HepG2 (cell line): ENCODE data around the gene TAS1R3. TPM values are rescaled to one million over a fixed set of nuclear protein-coding genes. Genes with fewer than 3 reads are reported as not detected.
A peak's percentile ranks its signal among the peaks of the same experiment; 100 is the strongest.

Source experiments
- ATF7-NPFF ChIP-seq: sonication (generic); formaldehyde crosslinking; IDR thresholded peaks from 2 replicates; pipeline ENCODE4 v1.8.1; 2023; ENCODE audit warnings: mild to moderate bottlenecking, low read depth, missing genetic modification reagents, moderate library complexity
- CHD2 ChIP-seq: IDR thresholded peaks from 2 replicates; pipeline ENCODE4 v1.6.1; 2011; ENCODE audit warnings: low read depth, low read length, improper control_type of control experiment
- KAT7 ChIP-seq: IDR thresholded peaks from 2 replicates; pipeline ENCODE4 v1.6.1; 2018; ENCODE audit warnings: borderline replicate concordance, missing compliant biosample characterization
- KDM2A ChIP-seq: sonication (generic); formaldehyde crosslinking; IDR thresholded peaks from 2 replicates; pipeline ENCODE4 v1.4.0; 2020; ENCODE audit warnings: low read depth, missing genetic modification reagents, borderline replicate concordance
- MBD4 ChIP-seq: IDR thresholded peaks from 2 replicates; pipeline ENCODE4 v1.6.1; 2012; ENCODE audit warnings: low read length, inconsistent platforms, borderline replicate concordance
- MYC ChIP-seq: sonication (generic); formaldehyde crosslinking; IDR thresholded peaks from 2 replicates; pipeline ENCODE4 v1.9.0; 2021; ENCODE audit warnings: missing genetic modification reagents, borderline replicate concordance
- MYNN ChIP-seq: sonication (generic); formaldehyde crosslinking; IDR thresholded peaks from 2 replicates; pipeline ENCODE4 v1.4.0; 2020; ENCODE audit warnings: mild to moderate bottlenecking, low read depth, missing genetic modification reagents
- NCOA5 ChIP-seq: sonication (generic); formaldehyde crosslinking; IDR thresholded peaks from 2 replicates; pipeline ENCODE4 v1.4.0; 2020; ENCODE audit warnings: missing genetic modification reagents
- NR2F1 ChIP-seq, 2 experiments: fragments of 450-650 bp in 1 of 2; formaldehyde crosslinking in 1 of 2; IDR thresholded peaks; 2 replicates each; pipeline versions ENCODE4 v1.5.0 to v1.6.1; 2016 to 2020; ENCODE audit warnings: mild to moderate bottlenecking in 1 of 2, missing compliant biosample characterization in 1 of 2, missing genetic modification reagents in 1 of 2, moderate library complexity in 1 of 2
- PHF20 ChIP-seq: sonication (generic); formaldehyde crosslinking; IDR thresholded peaks from 2 replicates; pipeline ENCODE4 v1.5.0; 2020; ENCODE audit warnings: mild to moderate bottlenecking, missing genetic modification reagents
- ZKSCAN1 ChIP-seq: fragments of 150-350 bp; IDR thresholded peaks from 2 replicates; pipeline ENCODE4 v1.6.1; 2014; ENCODE audit warnings: low read length
- ZNF205 ChIP-seq: IDR thresholded peaks from 2 replicates; pipeline ENCODE4 v1.6.1; 2018; ENCODE audit warnings: missing biosample characterization, missing genetic modification reagents
- ZNF207 ChIP-seq: fragments of 450-650 bp; IDR thresholded peaks from 2 replicates; pipeline ENCODE4 v1.6.1; 2016; ENCODE audit warnings: antibody characterized with exemption, borderline replicate concordance
- ZNF331 ChIP-seq: sonication (generic); formaldehyde crosslinking; IDR thresholded peaks from 2 replicates; pipeline ENCODE4 v1.4.0; 2020; ENCODE audit warnings: missing genetic modification reagents
- ZNF335 ChIP-seq: sonication (generic); formaldehyde crosslinking; IDR thresholded peaks from 2 replicates; pipeline ENCODE4 v1.4.0; 2020; ENCODE audit warnings: missing genetic modification reagents
- ZNF354B ChIP-seq: sonication (generic); formaldehyde crosslinking; IDR thresholded peaks from 2 replicates; pipeline ENCODE4 v1.8.0; 2022; ENCODE audit warnings: mild to moderate bottlenecking, missing genetic modification reagents
- ZNF432 ChIP-seq: sonication (generic); formaldehyde crosslinking; IDR thresholded peaks from 2 replicates; pipeline ENCODE4 v1.5.0; 2020; ENCODE audit warnings: missing genetic modification reagents, mild to moderate bottlenecking, borderline replicate concordance
- ZNF644 ChIP-seq: IDR thresholded peaks from 2 replicates; pipeline ENCODE4 v1.6.1; 2016; ENCODE audit warnings: low read depth
- ZNF703 ChIP-seq: sonication (generic); formaldehyde crosslinking; IDR thresholded peaks from 2 replicates; pipeline ENCODE4 v1.5.1; 2020; ENCODE audit warnings: missing genetic modification reagents, mild to moderate bottlenecking, moderate library complexity, borderline replicate concordance
- ZNF749 ChIP-seq: sonication (generic); formaldehyde crosslinking; IDR thresholded peaks from 2 replicates; pipeline ENCODE4 v1.8.0; 2022; ENCODE audit warnings: mild to moderate bottlenecking, missing genetic modification reagents, moderate library complexity, borderline replicate concordance
- polyA plus RNA-seq, 8 experiments: library from polyadenylated mRNA; depleted of rRNA in 3 of 8; stranded (reverse) in 7 of 8; unstranded in 1 of 8; fragments of >200 nt; fragmentation: Illumina TruSeq in 4 of 8; extraction: Trizol in 4 of 8; gene quantifications; 2 replicates each; pipeline versions ENCODE4 v1.2.1 to v1.2.3, GENCODE V29; 2011 to 2016; ENCODE audit warnings: low read depth in 4 of 8, missing spikeins in 1 of 8, mixed read lengths in 1 of 8; ENCODE audit not compliant: insufficient read depth in 1 of 8
- total RNA-seq, 5 experiments: library from RNA; depleted of rRNA; stranded (reverse); fragments of >200 nt; fragmentation: Illumina TruSeq; extraction: Trizol; gene quantifications; 2 replicates each; pipeline ENCODE4 v1.2.3, GENCODE V29; 2016; ENCODE audit warnings: low read depth in 1 of 5
- TF ChIP-seq, protein P1 (sequence below): sonication (generic); IDR thresholded peaks from 2 replicates; pipeline ENCODE4 v1.6.1; 2016; ENCODE audit warnings: low read depth, borderline replicate concordance
- TF ChIP-seq, protein P2 (sequence below): IDR thresholded peaks from 2 replicates; pipeline ENCODE4 v1.6.1; 2016; ENCODE audit warnings: low read depth, missing genetic modification reagents, missing compliant biosample characterization
- TF ChIP-seq, protein P3 (sequence below): IDR thresholded peaks from 2 replicates; pipeline ENCODE4 v1.6.1; 2018; ENCODE audit warnings: missing genetic modification reagents, mild to moderate bottlenecking, missing compliant biosample characterization

Gene TAS1R3
- total and polyA plus RNA-seq, 2 of the 13 experiments (the other 11 are each of a cell fraction or from before 2014, with no cell fraction given), result 0.13 to 0.15 TPM

GRCh38 chr1:1371746-1372711 is 40.9 kb downstream of the TAS1R3 start (continued):
- TF ChIP-seq, protein P1, sequence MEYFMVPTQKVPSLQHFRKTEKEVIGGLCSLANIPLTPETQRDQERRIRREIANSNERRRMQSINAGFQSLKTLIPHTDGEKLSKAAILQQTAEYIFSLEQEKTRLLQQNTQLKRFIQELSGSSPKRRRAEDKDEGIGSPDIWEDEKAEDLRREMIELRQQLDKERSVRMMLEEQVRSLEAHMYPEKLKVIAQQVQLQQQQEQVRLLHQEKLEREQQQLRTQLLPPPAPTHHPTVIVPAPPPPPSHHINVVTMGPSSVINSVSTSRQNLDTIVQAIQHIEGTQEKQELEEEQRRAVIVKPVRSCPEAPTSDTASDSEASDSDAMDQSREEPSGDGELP, result peak; percentile 81; the same call in 1 of the 2 replicates
- TF ChIP-seq NCOA5 (CRISPR knock-in tag), result no peak
- TF ChIP-seq MYNN (CRISPR knock-in tag), result no peak
- TF ChIP-seq ATF7-NPFF (CRISPR knock-in tag), result no peak
- peak; percentile 67; the same call in 1 of the 2 replicates for TF ChIP-seq KDM2A (CRISPR knock-in tag)
- TF ChIP-seq ZKSCAN1, result no peak
- TF ChIP-seq ZNF703 (CRISPR knock-in tag), result no peak
- TF ChIP-seq KAT7 (CRISPR knock-in tag), result no peak
- no peak for TF ChIP-seq ZNF207
- TF ChIP-seq, protein P2, sequence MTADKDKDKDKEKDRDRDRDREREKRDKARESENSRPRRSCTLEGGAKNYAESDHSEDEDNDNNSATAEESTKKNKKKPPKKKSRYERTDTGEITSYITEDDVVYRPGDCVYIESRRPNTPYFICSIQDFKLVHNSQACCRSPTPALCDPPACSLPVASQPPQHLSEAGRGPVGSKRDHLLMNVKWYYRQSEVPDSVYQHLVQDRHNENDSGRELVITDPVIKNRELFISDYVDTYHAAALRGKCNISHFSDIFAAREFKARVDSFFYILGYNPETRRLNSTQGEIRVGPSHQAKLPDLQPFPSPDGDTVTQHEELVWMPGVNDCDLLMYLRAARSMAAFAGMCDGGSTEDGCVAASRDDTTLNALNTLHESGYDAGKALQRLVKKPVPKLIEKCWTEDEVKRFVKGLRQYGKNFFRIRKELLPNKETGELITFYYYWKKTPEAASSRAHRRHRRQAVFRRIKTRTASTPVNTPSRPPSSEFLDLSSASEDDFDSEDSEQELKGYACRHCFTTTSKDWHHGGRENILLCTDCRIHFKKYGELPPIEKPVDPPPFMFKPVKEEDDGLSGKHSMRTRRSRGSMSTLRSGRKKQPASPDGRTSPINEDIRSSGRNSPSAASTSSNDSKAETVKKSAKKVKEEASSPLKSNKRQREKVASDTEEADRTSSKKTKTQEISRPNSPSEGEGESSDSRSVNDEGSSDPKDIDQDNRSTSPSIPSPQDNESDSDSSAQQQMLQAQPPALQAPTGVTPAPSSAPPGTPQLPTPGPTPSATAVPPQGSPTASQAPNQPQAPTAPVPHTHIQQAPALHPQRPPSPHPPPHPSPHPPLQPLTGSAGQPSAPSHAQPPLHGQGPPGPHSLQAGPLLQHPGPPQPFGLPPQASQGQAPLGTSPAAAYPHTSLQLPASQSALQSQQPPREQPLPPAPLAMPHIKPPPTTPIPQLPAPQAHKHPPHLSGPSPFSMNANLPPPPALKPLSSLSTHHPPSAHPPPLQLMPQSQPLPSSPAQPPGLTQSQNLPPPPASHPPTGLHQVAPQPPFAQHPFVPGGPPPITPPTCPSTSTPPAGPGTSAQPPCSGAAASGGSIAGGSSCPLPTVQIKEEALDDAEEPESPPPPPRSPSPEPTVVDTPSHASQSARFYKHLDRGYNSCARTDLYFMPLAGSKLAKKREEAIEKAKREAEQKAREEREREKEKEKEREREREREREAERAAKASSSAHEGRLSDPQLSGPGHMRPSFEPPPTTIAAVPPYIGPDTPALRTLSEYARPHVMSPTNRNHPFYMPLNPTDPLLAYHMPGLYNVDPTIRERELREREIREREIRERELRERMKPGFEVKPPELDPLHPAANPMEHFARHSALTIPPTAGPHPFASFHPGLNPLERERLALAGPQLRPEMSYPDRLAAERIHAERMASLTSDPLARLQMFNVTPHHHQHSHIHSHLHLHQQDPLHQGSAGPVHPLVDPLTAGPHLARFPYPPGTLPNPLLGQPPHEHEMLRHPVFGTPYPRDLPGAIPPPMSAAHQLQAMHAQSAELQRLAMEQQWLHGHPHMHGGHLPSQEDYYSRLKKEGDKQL, result no peak
- no peak for TF ChIP-seq ZNF335 (CRISPR knock-in tag)
- TF ChIP-seq, protein P3, sequence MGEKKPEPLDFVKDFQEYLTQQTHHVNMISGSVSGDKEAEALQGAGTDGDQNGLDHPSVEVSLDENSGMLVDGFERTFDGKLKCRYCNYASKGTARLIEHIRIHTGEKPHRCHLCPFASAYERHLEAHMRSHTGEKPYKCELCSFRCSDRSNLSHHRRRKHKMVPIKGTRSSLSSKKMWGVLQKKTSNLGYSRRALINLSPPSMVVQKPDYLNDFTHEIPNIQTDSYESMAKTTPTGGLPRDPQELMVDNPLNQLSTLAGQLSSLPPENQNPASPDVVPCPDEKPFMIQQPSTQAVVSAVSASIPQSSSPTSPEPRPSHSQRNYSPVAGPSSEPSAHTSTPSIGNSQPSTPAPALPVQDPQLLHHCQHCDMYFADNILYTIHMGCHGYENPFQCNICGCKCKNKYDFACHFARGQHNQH (CRISPR knock-in tag), result peak; percentile 22; the same call in 1 of the 2 replicates
- TF ChIP-seq ZNF432 (CRISPR knock-in tag), result no peak
- TF ChIP-seq ZNF644 (CRISPR knock-in tag), result no peak
- TF ChIP-seq ZNF205, result no peak
- TF ChIP-seq ZNF749 (CRISPR knock-in tag), result no peak
- TF ChIP-seq CHD2, result no peak
- TF ChIP-seq NR2F1 (CRISPR knock-in tag; IDR thresholded peaks at IDR 0.05), result no peak
- no peak; the same call in 1 of the 2 replicates for TF ChIP-seq MYC (CRISPR knock-in tag)
- no peak for TF ChIP-seq PHF20 (CRISPR knock-in tag)
- TF ChIP-seq MBD4, result no peak
- TF ChIP-seq ZNF331 (CRISPR knock-in tag), result no peak
- TF ChIP-seq ZNF354B (CRISPR knock-in tag), result no peak
